ENCODE data around the gene NKAIN2. TPM values are rescaled to one million over a fixed set of nuclear protein-coding genes. Genes with fewer than 3 reads are reported as not detected.

NKAIN2 gene
- total and polyA plus RNA-seq, 2 donors (not counting 3 experiments of a cell fraction or from before 2014, with no cell fraction given): 0.03 TPM; not detected in 1

DNA sequence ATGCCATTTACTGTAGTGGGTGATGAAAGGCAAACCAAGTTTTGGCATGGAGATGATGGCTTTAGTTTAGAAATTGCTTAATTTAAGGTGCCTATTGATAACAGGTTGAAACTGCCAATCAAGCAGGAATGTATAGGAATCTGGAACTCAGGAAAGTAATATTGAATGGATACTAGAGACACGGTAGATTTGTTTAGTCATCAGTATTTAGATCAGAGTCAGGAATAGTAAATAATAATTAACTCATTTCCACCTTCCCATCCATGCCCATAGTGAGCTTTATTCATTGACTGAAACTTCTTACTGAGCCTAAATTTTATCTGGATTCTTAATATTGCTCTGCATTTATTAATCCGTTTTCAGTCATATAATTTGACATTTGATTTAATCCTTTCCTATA, 500.3 kb downstream of the NKAIN2 start:
- BruUV-seq (replicated peaks): no TSS peak
- intact Hi-C loops (cut with micrococcal nuclease): no loop called here
- Histone ChIP-seq H3K4me2 (ENCODE audit: insufficient read depth, low read length) (no peak overlapping the region), H3K9ac (replicated peaks; ENCODE audit: extremely low read depth, insufficient read depth, low read length) (no peak overlapping the region), H4K20me1 (replicated peaks; ENCODE audit: control insufficient read depth, extremely low read depth, insufficient read depth, low read length) (no peaks in the 10 kb centered on the region), H3K9me3 (replicated peaks; ENCODE audit: control insufficient read depth, insufficient read depth, low read length) (no peaks in the 10 kb centered on the region), H2AFZ (ENCODE audit: low read depth, low read length) (no peak overlapping the region), H3K27me3 (ENCODE audit: control insufficient read depth in 2 of 2, insufficient read depth in 2 of 2, low read length in 2 of 2) (no peaks in the 10 kb centered on the region), H3K27ac (ENCODE audit: insufficient read depth, low read depth, low read length) (no peak overlapping the region), H3K36me3 (ENCODE audit: control insufficient read depth in 2 of 2, extremely low read depth in 1 of 2, insufficient read depth in 2 of 2, low read length in 2 of 2) (no peaks in the 10 kb centered on the region), H3K9me1 (replicated peaks; ENCODE audit: control insufficient read depth, extremely low read depth, insufficient read depth, low read length) (no peaks in the 10 kb centered on the region), H3K79me2 (ENCODE audit: control insufficient read depth, insufficient read depth, low read length) (no peaks in the 10 kb centered on the region), H3K4me3 (replicated peaks in 1 of 3; ENCODE audit: insufficient read depth in 1 of 3, low read depth in 1 of 3, low read length in 3 of 3) (no peak overlapping the region), H3K4me1 (ENCODE audit: control insufficient read depth, extremely low read depth, insufficient read depth, low read length) (no peaks in the 10 kb centered on the region)
- FAIRE-seq (no peak), DNase-seq (ENCODE audit: low read depth, low spot score) (no peak)
- dilution Hi-C loops (cut with MboI; ENCODE audit: extremely low pct_ligation_motif_present, low sequenced_read_pairs): no loop called here
- ChIA-PET POLR2A (no interaction called here), CTCF (no interaction called here)
- TF ChIP-seq FOS (IDR thresholded peaks at IDR 0.05; ENCODE audit: borderline replicate concordance, insufficient read depth, low read length) (no peak), JUN (IDR thresholded peaks at IDR 0.05; ENCODE audit: borderline replicate concordance, insufficient read depth, insufficient read length, low read depth) (no peak), POLR2A (IDR thresholded peaks at IDR 0.05; ENCODE audit: low read depth, low read length) (no peak), EZH2 (IDR thresholded peaks at IDR 0.05; ENCODE audit: borderline replicate concordance, low read depth, low read length, severe bottlenecking) (no peak), POLR2AphosphoS5 (IDR thresholded peaks at IDR 0.05; ENCODE audit: insufficient read depth, low read depth, low read length) (no peak), MYC (IDR thresholded peaks at IDR 0.05; ENCODE audit: low read depth, low read length) (no peak), GATA2 (IDR thresholded peaks at IDR 0.05; ENCODE audit: insufficient read depth, insufficient read length, low read depth, low read length) (no peak)
- TF ChIP-seq, protein P1, sequence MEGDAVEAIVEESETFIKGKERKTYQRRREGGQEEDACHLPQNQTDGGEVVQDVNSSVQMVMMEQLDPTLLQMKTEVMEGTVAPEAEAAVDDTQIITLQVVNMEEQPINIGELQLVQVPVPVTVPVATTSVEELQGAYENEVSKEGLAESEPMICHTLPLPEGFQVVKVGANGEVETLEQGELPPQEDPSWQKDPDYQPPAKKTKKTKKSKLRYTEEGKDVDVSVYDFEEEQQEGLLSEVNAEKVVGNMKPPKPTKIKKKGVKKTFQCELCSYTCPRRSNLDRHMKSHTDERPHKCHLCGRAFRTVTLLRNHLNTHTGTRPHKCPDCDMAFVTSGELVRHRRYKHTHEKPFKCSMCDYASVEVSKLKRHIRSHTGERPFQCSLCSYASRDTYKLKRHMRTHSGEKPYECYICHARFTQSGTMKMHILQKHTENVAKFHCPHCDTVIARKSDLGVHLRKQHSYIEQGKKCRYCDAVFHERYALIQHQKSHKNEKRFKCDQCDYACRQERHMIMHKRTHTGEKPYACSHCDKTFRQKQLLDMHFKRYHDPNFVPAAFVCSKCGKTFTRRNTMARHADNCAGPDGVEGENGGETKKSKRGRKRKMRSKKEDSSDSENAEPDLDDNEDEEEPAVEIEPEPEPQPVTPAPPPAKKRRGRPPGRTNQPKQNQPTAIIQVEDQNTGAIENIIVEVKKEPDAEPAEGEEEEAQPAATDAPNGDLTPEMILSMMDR (IDR thresholded peaks at IDR 0.05; ENCODE audit: extremely low read depth in 1 of 2, insufficient read depth in 1 of 2, low read depth in 1 of 2, low read length in 2 of 2): no peak
- TF ChIP-seq, protein P2, sequence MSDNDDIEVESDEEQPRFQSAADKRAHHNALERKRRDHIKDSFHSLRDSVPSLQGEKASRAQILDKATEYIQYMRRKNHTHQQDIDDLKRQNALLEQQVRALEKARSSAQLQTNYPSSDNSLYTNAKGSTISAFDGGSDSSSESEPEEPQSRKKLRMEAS (IDR thresholded peaks at IDR 0.05; ENCODE audit: insufficient read depth, insufficient read length): no peak
